ENCODE data around the gene KIF13A.

Gene KIF13A

DNA sequence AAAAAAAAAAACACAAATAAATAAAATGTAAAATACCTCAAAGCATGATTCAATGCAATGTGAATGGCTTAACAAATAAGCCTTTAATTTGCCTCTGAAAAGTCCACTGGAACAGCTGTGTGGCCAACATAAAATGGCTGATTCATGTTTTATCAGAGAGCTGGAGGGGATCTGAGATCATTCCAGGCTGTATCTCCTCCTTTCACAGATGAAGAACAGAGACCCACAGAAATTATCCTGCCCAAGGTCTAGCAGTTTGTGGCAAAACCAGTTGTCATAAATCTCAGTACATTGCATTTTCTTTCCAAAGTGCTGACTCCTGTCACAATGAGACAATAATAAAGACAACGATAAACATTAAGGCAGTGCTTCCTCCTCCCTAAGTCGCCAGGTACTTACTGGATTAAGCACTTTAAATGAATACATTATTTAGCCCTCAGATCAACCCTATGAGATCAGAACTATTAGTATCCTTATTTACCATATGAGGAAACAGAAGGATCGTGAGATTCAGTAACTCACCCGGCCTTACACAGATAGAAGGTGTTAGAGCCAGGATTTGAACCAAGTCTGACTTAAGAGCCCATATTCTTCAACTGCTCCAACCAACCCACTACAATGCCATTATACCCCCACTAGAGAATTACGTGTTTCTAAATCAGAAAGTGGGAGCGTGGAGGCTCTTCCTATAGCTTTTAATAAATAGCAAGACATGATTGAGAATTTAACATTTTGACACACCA is 118.3 kb downstream of the KIF13A start:
- Histone ChIP-seq H2AFZ (ENCODE audit: low read length) (no peak overlapping the region), H3K9me2 (replicated peaks; ENCODE audit: insufficient read depth, low read length) (no peaks in the 10 kb centered on the region), H3K4me2 (ENCODE audit: low read depth, low read length) (no peak overlapping the region), H3K4me1 (ENCODE audit: low read length) (no peaks in the 10 kb centered on the region), H3K9ac (ENCODE audit: low read length) (no peak overlapping the region), H3F3A (ENCODE audit: insufficient read depth, low read length) (no peaks in the 10 kb centered on the region), H4K20me1 (ENCODE audit: insufficient read depth, low read length) (no peaks in the 10 kb centered on the region), H3K4me3 (ENCODE audit: low read length) (no peak overlapping the region), H3K36me3 (replicated peaks; ENCODE audit: insufficient read depth, low read length) (no peaks in the 10 kb centered on the region), H3K27me3 (replicated peaks; ENCODE audit: insufficient read depth, low read length) (no peaks in the 10 kb centered on the region), H3K9me3 (replicated peaks; ENCODE audit: insufficient read depth, low read length) (no peaks in the 10 kb centered on the region), H3K79me2 (ENCODE audit: low read length) (no peaks in the 10 kb centered on the region), H3K27ac (ENCODE audit: low read length) (no peak overlapping the region)
- no peak for DNase-seq
- TF ChIP-seq EZH2phosphoT487 (IDR thresholded peaks at IDR 0.05; ENCODE audit: low read length), result no peak
- no peak for TF ChIP-seq EZH2 (optimal IDR thresholded peaks at IDR 0.05; ENCODE audit: low read depth, low read length)
- TF ChIP-seq, protein P1, sequence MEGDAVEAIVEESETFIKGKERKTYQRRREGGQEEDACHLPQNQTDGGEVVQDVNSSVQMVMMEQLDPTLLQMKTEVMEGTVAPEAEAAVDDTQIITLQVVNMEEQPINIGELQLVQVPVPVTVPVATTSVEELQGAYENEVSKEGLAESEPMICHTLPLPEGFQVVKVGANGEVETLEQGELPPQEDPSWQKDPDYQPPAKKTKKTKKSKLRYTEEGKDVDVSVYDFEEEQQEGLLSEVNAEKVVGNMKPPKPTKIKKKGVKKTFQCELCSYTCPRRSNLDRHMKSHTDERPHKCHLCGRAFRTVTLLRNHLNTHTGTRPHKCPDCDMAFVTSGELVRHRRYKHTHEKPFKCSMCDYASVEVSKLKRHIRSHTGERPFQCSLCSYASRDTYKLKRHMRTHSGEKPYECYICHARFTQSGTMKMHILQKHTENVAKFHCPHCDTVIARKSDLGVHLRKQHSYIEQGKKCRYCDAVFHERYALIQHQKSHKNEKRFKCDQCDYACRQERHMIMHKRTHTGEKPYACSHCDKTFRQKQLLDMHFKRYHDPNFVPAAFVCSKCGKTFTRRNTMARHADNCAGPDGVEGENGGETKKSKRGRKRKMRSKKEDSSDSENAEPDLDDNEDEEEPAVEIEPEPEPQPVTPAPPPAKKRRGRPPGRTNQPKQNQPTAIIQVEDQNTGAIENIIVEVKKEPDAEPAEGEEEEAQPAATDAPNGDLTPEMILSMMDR (IDR thresholded peaks at IDR 0.05; ENCODE audit: low read length), result no peak

DNA sequence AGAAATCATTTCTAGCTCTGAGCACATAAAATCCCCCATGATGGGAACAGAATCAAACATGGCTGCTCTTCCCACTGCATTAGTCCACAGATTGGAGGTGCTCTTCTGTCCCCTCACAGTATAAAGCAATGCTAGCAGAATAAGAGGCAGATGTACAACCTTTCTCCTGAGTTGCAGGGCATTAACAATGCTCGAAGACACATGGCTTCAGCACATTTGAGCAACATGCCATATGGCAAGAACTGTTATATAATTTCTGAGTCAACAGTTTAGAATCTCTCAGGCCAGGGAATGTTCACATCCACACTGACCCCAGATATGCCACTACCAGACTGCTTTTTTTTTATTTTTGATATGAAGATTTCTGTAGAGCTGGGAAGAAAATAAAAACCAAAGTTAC is 119.6 kb downstream of the KIF13A start:
- H3K4me1 ChIP-seq (ENCODE audit: low read length), result no peaks in the 10 kb centered on the region

DNA sequence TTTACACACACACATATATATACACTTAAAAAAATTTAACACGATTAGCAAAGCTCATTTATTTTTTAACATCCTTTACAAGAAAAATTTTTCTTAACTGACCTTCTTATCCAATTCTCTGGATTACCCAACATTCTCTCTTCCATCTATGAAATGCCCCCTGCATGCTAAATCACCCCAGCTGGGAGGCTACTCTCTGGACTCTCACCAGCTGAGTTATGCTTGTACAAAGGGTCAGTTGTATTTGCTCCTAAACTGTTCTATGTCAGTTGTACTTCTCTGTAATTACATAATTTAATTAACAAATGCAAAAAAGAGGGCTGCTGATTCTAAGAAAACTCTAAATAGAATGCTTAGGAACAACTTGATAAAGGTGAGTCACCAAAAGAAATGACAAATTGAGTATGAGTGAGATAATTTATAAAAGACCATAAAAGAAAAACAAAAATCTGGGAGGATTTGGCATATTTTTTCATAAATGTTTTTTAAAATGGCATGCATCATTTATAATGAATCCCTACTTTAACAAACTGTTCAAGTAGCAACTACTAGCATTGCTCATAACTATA is 120.5 kb downstream of the KIF13A start:
- no peak overlapping the region for H3K4me3 ChIP-seq (ENCODE audit: low read length)
- no peaks in the 10 kb centered on the region for H3K27me3 ChIP-seq (replicated peaks; ENCODE audit: insufficient read depth, low read length)
- no peaks in the 10 kb centered on the region for H3K9me3 ChIP-seq (replicated peaks; ENCODE audit: insufficient read depth, low read length)
- H3K27ac ChIP-seq (ENCODE audit: low read length), result no peak overlapping the region
- TF ChIP-seq, protein P1 (IDR thresholded peaks at IDR 0.05; ENCODE audit: low read length), result no peak
- TF ChIP-seq EZH2 (optimal IDR thresholded peaks at IDR 0.05; ENCODE audit: low read depth, low read length) (no peak), EZH2phosphoT487 (IDR thresholded peaks at IDR 0.05; ENCODE audit: low read length) (no peak)
- H2AFZ ChIP-seq (ENCODE audit: low read length), result no peak overlapping the region
- no peaks in the 10 kb centered on the region for H3K9me2 ChIP-seq (replicated peaks; ENCODE audit: insufficient read depth, low read length)
- H3K36me3 ChIP-seq (replicated peaks; ENCODE audit: insufficient read depth, low read length), result no peaks in the 10 kb centered on the region
- no peaks in the 10 kb centered on the region for H3F3A ChIP-seq (ENCODE audit: insufficient read depth, low read length)
- no peak for DNase-seq
- H4K20me1 ChIP-seq (ENCODE audit: insufficient read depth, low read length), result no peaks in the 10 kb centered on the region
- H3K4me1 ChIP-seq (ENCODE audit: low read length), result no peaks in the 10 kb centered on the region
- H3K79me2 ChIP-seq (ENCODE audit: low read length), result no peaks in the 10 kb centered on the region
- no peak overlapping the region for H3K9ac ChIP-seq (ENCODE audit: low read length)
- H3K4me2 ChIP-seq (ENCODE audit: low read depth, low read length), result no peak overlapping the region

More for the DNA sequence above, 119.6 kb downstream of the KIF13A start:
- H3K4me2 ChIP-seq (ENCODE audit: low read depth, low read length), result no peak overlapping the region
- H3K79me2 ChIP-seq (ENCODE audit: low read length), result no peaks in the 10 kb centered on the region
- no peaks in the 10 kb centered on the region for H3K36me3 ChIP-seq (replicated peaks; ENCODE audit: insufficient read depth, low read length)
- H2AFZ ChIP-seq (ENCODE audit: low read length), result no peak overlapping the region
- no peaks in the 10 kb centered on the region for H4K20me1 ChIP-seq (ENCODE audit: insufficient read depth, low read length)
- H3K9ac ChIP-seq (ENCODE audit: low read length), result no peak overlapping the region
- no peak overlapping the region for H3K4me3 ChIP-seq (ENCODE audit: low read length)
- no peaks in the 10 kb centered on the region for H3K9me3 ChIP-seq (replicated peaks; ENCODE audit: insufficient read depth, low read length)
- DNase-seq, result no peak
- H3K27me3 ChIP-seq (replicated peaks; ENCODE audit: insufficient read depth, low read length), result no peaks in the 10 kb centered on the region
- TF ChIP-seq EZH2 (optimal IDR thresholded peaks at IDR 0.05; ENCODE audit: low read depth, low read length) (no peak), EZH2phosphoT487 (IDR thresholded peaks at IDR 0.05; ENCODE audit: low read length) (no peak)
- TF ChIP-seq, protein P1 (IDR thresholded peaks at IDR 0.05; ENCODE audit: low read length), result no peak
- H3K27ac ChIP-seq (ENCODE audit: low read length), result no peak overlapping the region
- no peaks in the 10 kb centered on the region for H3F3A ChIP-seq (ENCODE audit: insufficient read depth, low read length)
- H3K9me2 ChIP-seq (replicated peaks; ENCODE audit: insufficient read depth, low read length), result no peaks in the 10 kb centered on the region

All from MM.1S (cell line).